Activated naive CD4-positive, alpha-beta T cell treated with anti-CD3 and anti-CD28 coated beads for 36 hours (primary cell): ENCODE data around the gene WBP11. TPM values are rescaled to one million over a fixed set of nuclear protein-coding genes. Genes with fewer than 3 reads are reported as not detected.
"Not testable (repeated sequence)": the region's sequence is repeated elsewhere in the genome, so short reads cannot be mapped to it uniquely, and the experiment has no call there.

ENCODE experiments used
- CTCF ChIA-PET: fragments of 350-600 bp; sonication (Branson Sonifier 250); formaldehyde crosslinking; loops from one replicate; lab custom pipeline; 2021; ENCODE audit warnings: antibody characterized with exemption; lab: Charles Lee
- DNase-seq: peaks from one replicate; pipeline ENCODE4 v3.0.0-alpha.2; 2020
- H3K27ac Mint-ChIP-seq: one replicate; pipeline ENCODE4 v1.8.0; 2021; ENCODE audit warnings: mild to moderate bottlenecking, mixed read lengths
- H3K27me3 Mint-ChIP-seq: one replicate; pipeline ENCODE4 v1.8.0; 2021; ENCODE audit warnings: low read depth, mixed read lengths
- H3K36me3 Mint-ChIP-seq: one replicate; pipeline ENCODE4 v1.8.0; 2021; ENCODE audit warnings: low read depth, mixed read lengths
- H3K4me1 Mint-ChIP-seq: one replicate; pipeline ENCODE4 v1.8.0; 2021; ENCODE audit warnings: low read depth, mixed read lengths
- H3K4me3 Mint-ChIP-seq: one replicate; pipeline ENCODE4 v1.8.0; 2021; ENCODE audit warnings: mild to moderate bottlenecking, moderate library complexity, mixed read lengths
- H3K9me3 Mint-ChIP-seq: one replicate; pipeline ENCODE4 v1.8.0; 2021; ENCODE audit warnings: mixed read lengths
- intact Hi-C: fragments of 100-400 bp; cut with micrococcal nuclease; formaldehyde crosslinking; loops from one replicate; pipeline ENCODE4 v1.15.1; 2023
- total RNA-seq, 2 experiments: library from RNA; stranded (reverse); gene quantifications; one replicate each; pipeline ENCODE4 v1.2.3, GENCODE V29; 2021

WBP11 gene
- total RNA-seq, 2 experiments from 2014 or later, result 105 to 115 TPM

GRCh38 chr12:14770496-14771461 lies 32.5 kb downstream of the WBP11 start:
- Mint-ChIP-seq H3K27ac (peak overlapping the region; percentile 98), H3K9me3 (peaks cover 7% of the 10 kb centered on the region), H3K4me1 (peaks cover 40% of the 10 kb centered on the region), H3K4me3 (peak overlapping the region; percentile 97), H3K27me3 (no peaks in the 10 kb centered on the region), H3K36me3 (peaks cover 35% of the 10 kb centered on the region)
- peak; percentile 97 for DNase-seq
- CTCF ChIA-PET, result interaction anchor here (0.7 to 1.7 kb wide), 13 partner anchors 13 to 451 kb away, joined by 3 to 6 read pairs (median 3); partner anchors contain the start of genes ARHGDIB, C12orf60, RERG and WBP11
- intact Hi-C loops, result loop anchor here (1.0 to 5.0 kb wide), 8 partner anchors 140 to 1112 kb away; partner anchors contain the start of genes ARHGDIB, ATF7IP and STRAP

GRCh38 chr12:14769969-14770495 lies 33.2 kb downstream of the WBP11 start:
- peaks cover 10% of the 10 kb centered on the region for H3K9me3 Mint-ChIP-seq
- intact Hi-C loops, result loop anchor here (1.0 to 5.0 kb wide), 4 partner anchors 140 to 1112 kb away; partner anchors contain the start of gene STRAP
- CTCF ChIA-PET, result interaction anchor here (0.8 to 1.7 kb wide), 10 partner anchors 13 to 187 kb away, joined by 3 to 6 read pairs (median 3); no protein-coding TSS in a partner anchor
- H3K4me1 Mint-ChIP-seq, result peaks cover 38% of the 10 kb centered on the region
- peaks cover 38% of the 10 kb centered on the region for H3K36me3 Mint-ChIP-seq
- peak; percentile 89 for DNase-seq
- H3K27me3 Mint-ChIP-seq, result no peaks in the 10 kb centered on the region
- H3K4me3 Mint-ChIP-seq, result peak overlapping the region; percentile 97
- peak overlapping the region; percentile 98 for H3K27ac Mint-ChIP-seq

- H3K27ac Mint-ChIP-seq, result peak overlapping the region; percentile 98
Observed at GRCh38 chr12:14769466-14769968, 33.8 kb downstream of the WBP11 start.

GRCh38 chr12:14768823-14769405 lies 34.4 kb downstream of the WBP11 start:
- H3K4me1 Mint-ChIP-seq, result peaks cover 37% of the 10 kb centered on the region

More at GRCh38 chr12:14769466-14769968, 33.8 kb downstream of the WBP11 start:
- H3K4me1 Mint-ChIP-seq, result peaks cover 38% of the 10 kb centered on the region
- peaks cover 10% of the 10 kb centered on the region for H3K9me3 Mint-ChIP-seq
- DNase-seq, result peak; percentile 59
- CTCF ChIA-PET, result interaction anchor here (0.8 to 1.7 kb wide), 8 partner anchors 13 to 126 kb away, joined by 3 to 9 read pairs (median 4); no protein-coding TSS in a partner anchor
- H3K36me3 Mint-ChIP-seq, result peaks cover 40% of the 10 kb centered on the region
- intact Hi-C loops, result no loop called here
- H3K27me3 Mint-ChIP-seq, result no peaks in the 10 kb centered on the region
- peak overlapping the region; percentile 97 for H3K4me3 Mint-ChIP-seq

GRCh38 chr12:14767617-14768016 lies 35.7 kb downstream of the WBP11 start:
- intact Hi-C loops, result no loop called here
- H3K4me3 Mint-ChIP-seq, result no peak overlapping the region
- CTCF ChIA-PET, result no interaction called here
- H3K4me1 Mint-ChIP-seq, result peaks cover 29% of the 10 kb centered on the region
- no peak for DNase-seq
- H3K27ac Mint-ChIP-seq, result no peak overlapping the region
- peaks cover 44% of the 10 kb centered on the region for H3K36me3 Mint-ChIP-seq
- peaks cover 12% of the 10 kb centered on the region for H3K9me3 Mint-ChIP-seq
- no peaks in the 10 kb centered on the region for H3K27me3 Mint-ChIP-seq

More at GRCh38 chr12:14768823-14769405, 34.4 kb downstream of the WBP11 start:
- Mint-ChIP-seq H3K27me3 (no peaks in the 10 kb centered on the region), H3K27ac (peak overlapping the region; percentile 98), H3K4me3 (peak overlapping the region; percentile 97), H3K36me3 (peaks cover 41% of the 10 kb centered on the region), H3K9me3 (peaks cover 11% of the 10 kb centered on the region)
- DNase-seq, result peak; percentile 66
- intact Hi-C loops, result no loop called here
- CTCF ChIA-PET, result interaction anchor here (0.7 to 1.5 kb wide), 6 partner anchors 12 to 772 kb away, joined by 3 to 9 read pairs (median 4); no protein-coding TSS in a partner anchor

GRCh38 chr12:14766649-14767215 lies 36.5 kb downstream of the WBP11 start:
- H3K4me3 Mint-ChIP-seq, result no peak overlapping the region
- peaks cover 17% of the 10 kb centered on the region for H3K9me3 Mint-ChIP-seq
- intact Hi-C loops, result no loop called here
- CTCF ChIA-PET, result no interaction called here
- H3K4me1 Mint-ChIP-seq, result peaks cover 25% of the 10 kb centered on the region
- no peak overlapping the region for H3K27ac Mint-ChIP-seq
- no peak for DNase-seq
- H3K36me3 Mint-ChIP-seq, result peaks cover 51% of the 10 kb centered on the region
- H3K27me3 Mint-ChIP-seq, result no peaks in the 10 kb centered on the region

GRCh38 chr12:14766020-14766419 lies 37.3 kb downstream of the WBP11 start:
- intact Hi-C loops, H3K27ac Mint-ChIP-seq, DNase-seq: not testable (repeated sequence)

GRCh38 chr12:14765398-14765797 lies 37.9 kb downstream of the WBP11 start:
- H3K4me1 Mint-ChIP-seq, result peaks cover 21% of the 10 kb centered on the region
- no peaks in the 10 kb centered on the region for H3K27me3 Mint-ChIP-seq
- no peak overlapping the region for H3K4me3 Mint-ChIP-seq
- peaks cover 25% of the 10 kb centered on the region for H3K9me3 Mint-ChIP-seq
- no peak for DNase-seq
- H3K27ac Mint-ChIP-seq, result no peak overlapping the region
- peaks cover 56% of the 10 kb centered on the region for H3K36me3 Mint-ChIP-seq
- CTCF ChIA-PET, result no interaction called here
- intact Hi-C loops, result no loop called here

More at GRCh38 chr12:14766020-14766419, 37.3 kb downstream of the WBP11 start:
- peaks cover 58% of the 10 kb centered on the region for H3K36me3 Mint-ChIP-seq
- peaks cover 21% of the 10 kb centered on the region for H3K4me1 Mint-ChIP-seq
- H3K9me3 Mint-ChIP-seq, result peaks cover 22% of the 10 kb centered on the region
- H3K27me3 Mint-ChIP-seq, H3K4me3 Mint-ChIP-seq, CTCF ChIA-PET: not testable (repeated sequence)

GRCh38 chr12:14759711-14760280 lies 43.5 kb downstream of the WBP11 start:
- intact Hi-C loops, H3K27me3 Mint-ChIP-seq, CTCF ChIA-PET, DNase-seq, H3K4me3 Mint-ChIP-seq, H3K27ac Mint-ChIP-seq: not testable (repeated sequence)
- Mint-ChIP-seq H3K4me1 (peaks cover 10% of the 10 kb centered on the region), H3K9me3 (peaks cover 31% of the 10 kb centered on the region), H3K36me3 (peaks cover 38% of the 10 kb centered on the region)

- Mint-ChIP-seq H3K27me3 (no peaks in the 10 kb centered on the region), H3K9me3 (peaks cover 22% of the 10 kb centered on the region), H3K27ac (no peak overlapping the region), H3K4me3 (no peak overlapping the region), H3K4me1 (peaks cover 9% of the 10 kb centered on the region), H3K36me3 (peaks cover 23% of the 10 kb centered on the region)
- intact Hi-C loops, result no loop called here
- CTCF ChIA-PET, result interaction anchor here (0.9 to 1.0 kb wide), 2 partner anchors 13 to 14 kb away, joined by 3 to 4 read pairs; a partner anchor contains a TSS
- no peak for DNase-seq
Observed at GRCh38 chr12:14756334-14757143, 46.7 kb downstream of the WBP11 start.
